Heart right ventricle (tissue), 16 donors: ENCODE measurements around the gene PICALM. TPM values are rescaled to one million over a fixed set of nuclear protein-coding genes. Genes with fewer than 3 reads are reported as not detected.

Experiments used
- ATAC-seq, 8 donors: fragments of 200-7000 bp; cut with Tn5 transposase; one replicate each; pipeline ENCODE4 v1.9.1; 2020; ENCODE audit warnings: mild to moderate bottlenecking in 8 of 8, moderate library complexity in 8 of 8, moderate number of reproducible peaks in 1 of 8
- DNase-seq, 2 donors: peaks; one replicate each; pipeline ENCODE4 v3.0.0-alpha.2; 2020
- H3K27ac ChIP-seq, 10 donors: fragments of 200-600 bp; sonication (generic) in 2 of 10; one replicate each; pipeline versions ENCODE4 v1.5.0 to v1.8.0; 2020 to 2022; ENCODE audit warnings: mild to moderate bottlenecking in 3 of 10
- H3K27me3 ChIP-seq, 7 donors: fragments of 200-600 bp; one replicate each; pipeline ENCODE4 v1.8.0; 2021 to 2022; ENCODE audit warnings: mild to moderate bottlenecking in 2 of 7
- H3K36me3 ChIP-seq, 9 donors: fragments of 200-600 bp; sonication (generic) in 1 of 9; one replicate each; pipeline versions ENCODE4 v1.5.0 to v1.8.0; 2020 to 2022; ENCODE audit warnings: mild to moderate bottlenecking in 2 of 9
- H3K4me1 ChIP-seq, 9 donors: fragments of 200-600 bp; sonication (generic) in 1 of 9; one replicate each; pipeline versions ENCODE4 v1.5.0 to v1.8.0; 2020 to 2022; ENCODE audit warnings: mild to moderate bottlenecking in 4 of 9
- H3K4me3 ChIP-seq, 10 donors: fragments of 200-600 bp; sonication (generic) in 2 of 10; one replicate each; pipeline versions ENCODE4 v1.5.0 to v1.8.0; 2020 to 2022; ENCODE audit warnings: mild to moderate bottlenecking in 7 of 10, moderate library complexity in 2 of 10
- H3K9me3 ChIP-seq, 11 donors: fragments of 200-600 bp in 10 of 11; sonication (generic) in 2 of 11; one replicate each; pipeline versions ENCODE4 v1.5.0 to v1.8.0; 2013 to 2022; ENCODE audit warnings: mild to moderate bottlenecking in 2 of 11, control low read depth in 1 of 11, moderate library complexity in 1 of 11
- WGBS, 2 donors: extraction: QIAGEN DNeasy Blood & Tissue Kit; methylation state at CpG; one replicate each; pipeline ENCODE4 v1.1.7; 2013; ENCODE audit warnings: inconsistent platforms in 1 of 2; 5-methylcytosine and 5-hydroxymethylcytosine counted together
- intact Hi-C, 10 donors: fragments of 100-400 bp; cut with DNase I; formaldehyde crosslinking; loops; one replicate each; pipeline versions ENCODE4 v1.11.1 to v1.14.2; 2022
- polyA plus RNA-seq, 2 donors: library from polyadenylated mRNA; stranded (reverse); fragments of 200-250 nt; gene quantifications; one replicate each; pipeline ENCODE4 v1.2.3, GENCODE V29; 2013
- total RNA-seq, 10 donors: library from RNA; stranded (reverse); fragmentation: NEBNext Ultra II Directional in 3 of 10; extraction: Animal tissue kit (Norgen Biotek cat#: 25700) in 3 of 10; gene quantifications; one replicate each; pipeline versions ENCODE4 v1.2.1 to v1.2.4, GENCODE V29; 2021 to 2023
- TF ChIP-seq, protein P1 (sequence below), 9 donors: fragments of 200-600 bp; sonication (generic) in 2 of 9; IDR thresholded peaks; one replicate each; pipeline versions ENCODE4 v1.5.0 to v1.8.0; 2021 to 2022; ENCODE audit warnings: antibody characterized with exemption in 9 of 9, mild to moderate bottlenecking in 5 of 9, moderate library complexity in 1 of 9
- donor health status: Arrhythmogenic right ventricular cardiomyopathy.
- donor health status: ischemic (EF 13 %, LVEDD 7.1; RV severe dilation, severe dysfunction).
- donor health status: healthy with polysubstance abuse.
- donor health status: DM: no; HTN: yes; CAD: no.
- donor health status: DM: no; HTN: no; CAD: no.
- donor health status: ischemic (EF 25% LVEDD 6.9; RV normal size, moderate dysfunction).
- donor health status: ischemic (EF 25% LVEDD 5.7; RV mildly dilated, moderate dysfunction).
- donor health status: healthy.
- donor health status: DM: yes; HTN: yes; CAD: no.
- donor health status: Ischemic cardiomyopathy.
- donor health status: ischemic (EF 35%, LVEDD 5.7; RV mildly dilated, moderate dysfunction).
- donor health status: nonischemic (EF 11% LVEDD 7.7; RV severe dilation, severe dysfunction).
- donor health status: DM: yes; HTN: yes; CAD: no.
- donor health status: PGD.
- donor health status: ischemic (EF 29% LVEDD 5.4; RV normal size, mild dysfunction).
- donor health status: nonischemic (EF 23%, LVEDD 6.1; RV moderate dilation, normal function).

PICALM gene
- total and polyA plus RNA-seq, 12 donors, result 40.7 to 206 (median 161) TPM

DNA sequence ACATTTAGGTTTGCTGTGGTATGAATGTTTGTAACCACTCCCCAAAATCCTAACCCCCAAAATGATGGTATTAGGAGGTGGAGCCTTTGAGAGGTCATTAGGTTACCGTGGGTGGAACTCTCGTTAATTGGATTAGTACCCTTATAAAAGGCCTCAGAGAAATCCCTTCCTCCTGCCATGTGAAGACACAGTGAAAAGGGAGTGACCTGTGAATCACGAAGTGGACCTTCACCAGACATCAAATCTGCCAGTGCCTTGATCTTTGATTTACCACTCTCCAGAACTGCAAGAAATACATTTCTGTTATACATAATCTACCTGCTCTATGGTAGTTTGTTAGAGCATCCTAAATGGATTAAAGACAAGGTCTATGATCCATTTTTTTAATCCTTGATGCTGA lies 12.6 kb upstream of the PICALM start:
- Histone ChIP-seq H3K4me3 (no peak overlapping the region), H3K9me3 (peaks cover 0 to 6% (median 0%) of the 10 kb centered on the region in 11 donors), H3K27me3 (no peaks in the 10 kb centered on the region), H3K27ac (no peak overlapping the region), H3K36me3 (no peaks in the 10 kb centered on the region), H3K4me1 (no peaks in the 10 kb centered on the region)
- WGBS, 2 donors, result 91 to 92% methylated on average over 3 of the region's 3 CpGs
- intact Hi-C loops, result no loop called here
- ATAC-seq, result no peak
- no peak for DNase-seq
- TF ChIP-seq, protein P1, sequence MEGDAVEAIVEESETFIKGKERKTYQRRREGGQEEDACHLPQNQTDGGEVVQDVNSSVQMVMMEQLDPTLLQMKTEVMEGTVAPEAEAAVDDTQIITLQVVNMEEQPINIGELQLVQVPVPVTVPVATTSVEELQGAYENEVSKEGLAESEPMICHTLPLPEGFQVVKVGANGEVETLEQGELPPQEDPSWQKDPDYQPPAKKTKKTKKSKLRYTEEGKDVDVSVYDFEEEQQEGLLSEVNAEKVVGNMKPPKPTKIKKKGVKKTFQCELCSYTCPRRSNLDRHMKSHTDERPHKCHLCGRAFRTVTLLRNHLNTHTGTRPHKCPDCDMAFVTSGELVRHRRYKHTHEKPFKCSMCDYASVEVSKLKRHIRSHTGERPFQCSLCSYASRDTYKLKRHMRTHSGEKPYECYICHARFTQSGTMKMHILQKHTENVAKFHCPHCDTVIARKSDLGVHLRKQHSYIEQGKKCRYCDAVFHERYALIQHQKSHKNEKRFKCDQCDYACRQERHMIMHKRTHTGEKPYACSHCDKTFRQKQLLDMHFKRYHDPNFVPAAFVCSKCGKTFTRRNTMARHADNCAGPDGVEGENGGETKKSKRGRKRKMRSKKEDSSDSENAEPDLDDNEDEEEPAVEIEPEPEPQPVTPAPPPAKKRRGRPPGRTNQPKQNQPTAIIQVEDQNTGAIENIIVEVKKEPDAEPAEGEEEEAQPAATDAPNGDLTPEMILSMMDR (IDR thresholded peaks at IDR 0.05), result no peak

DNA sequence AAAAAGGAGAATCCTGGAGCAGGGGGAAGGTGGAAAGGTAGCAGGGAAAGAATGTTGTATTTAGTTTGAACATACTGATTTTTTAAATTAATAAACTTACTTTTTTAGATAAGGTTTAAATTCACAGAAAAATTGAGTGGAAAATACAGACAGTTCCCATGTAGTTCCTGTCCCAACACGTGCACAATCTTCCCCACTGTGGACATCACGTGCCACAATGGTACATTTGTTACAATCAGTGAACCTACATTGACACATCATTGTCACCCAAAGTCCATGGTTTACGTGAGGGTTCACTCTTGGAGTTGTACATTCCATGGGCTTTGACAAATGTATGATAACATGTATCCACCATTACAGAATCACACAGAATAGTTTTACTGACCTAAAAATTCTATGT lies 10.5 kb upstream of the PICALM start:
- no peaks in the 10 kb centered on the region for H3K4me1 ChIP-seq
- H3K27ac ChIP-seq, result no peak overlapping the region
- 85 to 90% methylated on average over 3 of the region's 3 CpGs for WGBS, 2 donors
- ATAC-seq (no peak), DNase-seq (no peak)
- H3K36me3 ChIP-seq, result no peaks in the 10 kb centered on the region
- no peaks in the 10 kb centered on the region for H3K27me3 ChIP-seq
- H3K4me3 ChIP-seq, result no peak overlapping the region
- peaks cover 0 to 6% (median 0%) of the 10 kb centered on the region in 11 donors for H3K9me3 ChIP-seq
- intact Hi-C loops, result no loop called here
- TF ChIP-seq, protein P1 (IDR thresholded peaks at IDR 0.05), result no peak

DNA sequence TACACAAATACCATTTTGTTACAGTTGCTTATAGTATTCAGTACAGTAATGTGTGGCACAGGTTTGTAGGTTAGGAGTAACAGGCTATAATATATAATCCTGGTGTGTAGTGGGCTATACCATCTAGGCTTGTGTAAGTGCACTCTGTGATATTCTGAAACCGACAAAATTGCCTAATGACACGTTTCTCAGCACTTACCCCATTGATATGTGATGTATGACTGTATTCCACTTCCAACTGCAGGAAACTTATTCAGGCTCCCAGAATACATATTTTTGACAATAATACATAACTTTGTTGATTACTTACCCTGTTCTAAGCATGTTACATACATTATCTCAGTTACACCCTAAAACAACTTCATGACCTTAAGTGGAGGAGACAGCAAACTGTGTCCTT lies 5.1 kb upstream of the PICALM start:
- WGBS, 2 donors, result 89 to 94% methylated on average over 2 of the region's 2 CpGs
- intact Hi-C loops, result no loop called here

DNA sequence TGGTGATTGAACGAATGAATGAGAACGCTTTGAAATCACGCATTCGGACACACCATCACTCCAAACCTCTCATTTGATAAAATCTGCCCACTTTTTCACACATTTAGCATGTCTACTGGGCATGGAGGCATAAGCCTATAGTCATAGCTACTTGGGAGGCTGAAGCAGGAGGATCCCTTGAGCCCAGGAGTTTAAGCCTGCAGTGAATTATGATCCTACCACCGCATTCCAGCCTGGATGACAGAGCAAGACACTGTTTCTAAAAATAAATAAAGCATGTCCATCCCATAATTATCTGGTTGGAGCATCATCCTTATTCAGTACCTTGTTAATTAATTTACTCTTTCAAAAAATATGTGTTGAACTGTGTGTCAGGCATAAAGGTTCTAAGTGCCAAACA lies 3.3 kb upstream of the PICALM start:
- Histone ChIP-seq H3K27ac (no peak overlapping the region), H3K27me3 (no peaks in the 10 kb centered on the region), H3K4me3 (no peak overlapping the region), H3K9me3 (no peaks in the 10 kb centered on the region), H3K36me3 (no peaks in the 10 kb centered on the region), H3K4me1 (peaks cover 2 to 20% (median 14%) of the 10 kb centered on the region in 9 donors)
- TF ChIP-seq, protein P1 (IDR thresholded peaks at IDR 0.05), result no peak
- 97 to 98% methylated on average over 5 of the region's 5 CpGs for WGBS, 2 donors
- no peak for DNase-seq
- intact Hi-C loops, result no loop called here
- no peak for ATAC-seq

More for the DNA sequence above, 5.1 kb upstream of the PICALM start:
- ATAC-seq (no peak), DNase-seq (no peak)
- Histone ChIP-seq H3K9me3 (peaks cover 0 to 6% (median 0%) of the 10 kb centered on the region in 11 donors), H3K27me3 (no peaks in the 10 kb centered on the region), H3K36me3 (no peaks in the 10 kb centered on the region), H3K27ac (no peak overlapping the region), H3K4me1 (peaks cover 2 to 20% (median 11%) of the 10 kb centered on the region in 9 donors), H3K4me3 (no peak overlapping the region)
- TF ChIP-seq, protein P1 (IDR thresholded peaks at IDR 0.05), result no peak
